ENCODE results near the gene RAD51C.

DNA sequence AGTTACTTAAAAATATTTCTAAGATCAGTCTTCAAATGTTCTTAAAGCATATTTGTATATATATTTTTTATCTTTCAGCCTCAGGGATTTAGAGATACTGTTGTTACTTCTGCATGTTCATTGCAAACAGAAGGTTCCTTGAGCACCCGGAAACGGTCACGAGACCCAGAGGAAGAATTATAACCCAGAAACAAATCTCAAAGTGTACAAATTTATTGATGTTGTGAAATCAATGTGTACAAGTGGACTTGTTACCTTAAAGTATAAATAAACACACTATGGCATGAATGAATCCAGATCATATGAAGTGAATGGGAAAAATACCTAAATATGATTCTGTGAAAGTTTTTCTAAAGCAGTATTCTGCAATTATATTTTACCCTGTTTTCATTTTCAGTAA lies 41.6 kb downstream of the RAD51C start:
- TF ChIP-seq CTCF (IDR thresholded peaks at IDR 0.05; ENCODE audit: insufficient read depth, low read depth, low read length), result no peak
- TF ChIP-seq EZH2 (IDR thresholded peaks at IDR 0.05; ENCODE audit: insufficient read depth, low read length), result no peak
